HUES64 (cell line): Measurements from ENCODE around the gene MRPL19.

ENCODE experiments used
- H3K27ac ChIP-seq: 2 replicates; pipeline ENCODE4 v1.7.0; 2013; ENCODE audit warnings: low read depth, low read length, inconsistent platforms
- H3K27me3 ChIP-seq: 2 replicates; pipeline ENCODE4 v1.6.1; 2013; ENCODE audit warnings: mild to moderate bottlenecking, low read length; ENCODE audit not compliant: insufficient read depth
- H3K36me3 ChIP-seq: 2 replicates; pipeline ENCODE4 v1.6.1; 2013; ENCODE audit warnings: mild to moderate bottlenecking, low read length; ENCODE audit not compliant: insufficient read depth
- H3K4me1 ChIP-seq: 2 replicates; pipeline ENCODE4 v1.6.1; 2013; ENCODE audit warnings: mild to moderate bottlenecking, low read length, moderate library complexity; ENCODE audit not compliant: insufficient read depth
- H3K4me3 ChIP-seq: 2 replicates; pipeline ENCODE4 v1.5.1; 2013; ENCODE audit warnings: mild to moderate bottlenecking, low read length, moderate library complexity
- H3K9ac ChIP-seq: 2 replicates; pipeline ENCODE4 v1.6.1; 2013; ENCODE audit warnings: mild to moderate bottlenecking, low read depth, low read length
- H3K9me3 ChIP-seq: 2 replicates; pipeline ENCODE4 v1.6.1; 2013; ENCODE audit warnings: low read depth, low read length; ENCODE audit not compliant: insufficient read depth
- WGBS: fragments of 150-250, 120-280 bp; methylation state at CpG from one replicate; pipeline ENCODE4 v1.1.7; 2013; ENCODE audit warnings: missing lambda C conversion rate; 5-methylcytosine and 5-hydroxymethylcytosine counted together

The MRPL19 gene

DNA sequence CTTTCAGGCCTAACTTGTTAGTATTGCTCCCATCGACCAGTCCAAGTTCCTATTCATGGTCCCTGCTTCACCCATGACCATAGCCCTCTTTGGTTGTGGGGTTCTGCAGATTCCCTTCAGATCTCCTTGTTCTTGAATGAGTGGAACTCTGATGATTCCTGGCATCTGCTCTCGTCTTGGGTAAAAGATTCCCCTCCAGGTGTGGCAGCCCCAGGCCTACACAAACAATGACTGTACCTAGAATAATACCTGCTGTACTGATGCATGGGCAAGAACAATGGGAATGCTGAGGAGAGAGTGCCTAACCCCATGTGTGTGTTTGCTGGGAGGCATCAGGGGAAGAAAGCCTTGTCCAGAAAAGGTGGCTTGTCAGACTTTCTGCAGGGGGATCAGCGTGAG is 39.2 kb upstream of the MRPL19 start:
- Histone ChIP-seq H3K4me3 (no peak overlapping the region), H3K4me1 (peaks cover 16% of the 10 kb centered on the region; the same call in 1 of the 2 replicates), H3K9ac (no peak overlapping the region), H3K27me3 (no peaks in the 10 kb centered on the region), H3K27ac (no peak overlapping the region), H3K36me3 (no peaks in the 10 kb centered on the region), H3K9me3 (no peaks in the 10 kb centered on the region)
- 91% methylated on average over 3 of the region's 3 CpGs for WGBS

DNA sequence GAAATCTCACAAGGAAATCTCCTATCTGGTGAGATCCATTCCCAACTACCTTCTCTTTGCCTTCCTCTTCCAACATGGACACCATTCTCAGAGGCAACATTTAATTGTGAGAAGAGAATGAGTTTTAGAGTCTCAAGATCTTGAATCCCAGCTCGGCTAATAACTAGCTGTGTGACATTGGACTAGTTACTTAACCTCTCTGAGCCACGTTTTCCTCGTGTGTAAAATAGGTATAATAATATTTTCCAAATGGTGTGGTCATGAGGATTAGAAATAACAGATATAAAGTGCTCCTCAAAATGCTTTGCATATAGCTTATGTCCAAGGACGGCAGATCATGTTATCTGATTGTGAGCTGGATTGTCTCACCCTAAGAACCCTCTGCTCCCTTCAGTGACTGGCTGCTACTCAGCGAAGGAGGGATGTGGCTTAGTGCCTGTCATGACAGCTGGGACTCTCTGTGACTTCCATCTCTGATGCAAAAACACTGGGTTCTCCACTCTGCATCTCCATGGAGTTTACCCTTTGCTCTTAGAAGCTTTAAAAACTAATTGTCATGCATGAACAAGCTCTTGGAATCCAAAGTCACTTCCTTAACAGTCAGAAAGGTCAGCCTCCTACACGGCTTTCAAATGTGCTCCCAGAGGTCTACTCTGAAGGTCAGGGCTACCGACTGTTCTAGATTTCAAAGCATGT is 38.4 kb upstream of the MRPL19 start:
- 0 out of 2 replicates have a peak overlapping the region, but pooled peaks have one; percentile 0 for H3K4me3 ChIP-seq
- H3K27ac ChIP-seq = peak overlapping the region; percentile 11; the same call in 1 of the 2 replicates
- no peaks in the 10 kb centered on the region for H3K9me3 ChIP-seq
- H3K36me3 ChIP-seq = no peaks in the 10 kb centered on the region
- no peaks in the 10 kb centered on the region for H3K27me3 ChIP-seq
- H3K9ac ChIP-seq = no peak overlapping the region
- WGBS = 76% methylated on average over 7 of the region's 7 CpGs
- peaks cover 16% of the 10 kb centered on the region; the same call in 1 of the 2 replicates for H3K4me1 ChIP-seq

DNA sequence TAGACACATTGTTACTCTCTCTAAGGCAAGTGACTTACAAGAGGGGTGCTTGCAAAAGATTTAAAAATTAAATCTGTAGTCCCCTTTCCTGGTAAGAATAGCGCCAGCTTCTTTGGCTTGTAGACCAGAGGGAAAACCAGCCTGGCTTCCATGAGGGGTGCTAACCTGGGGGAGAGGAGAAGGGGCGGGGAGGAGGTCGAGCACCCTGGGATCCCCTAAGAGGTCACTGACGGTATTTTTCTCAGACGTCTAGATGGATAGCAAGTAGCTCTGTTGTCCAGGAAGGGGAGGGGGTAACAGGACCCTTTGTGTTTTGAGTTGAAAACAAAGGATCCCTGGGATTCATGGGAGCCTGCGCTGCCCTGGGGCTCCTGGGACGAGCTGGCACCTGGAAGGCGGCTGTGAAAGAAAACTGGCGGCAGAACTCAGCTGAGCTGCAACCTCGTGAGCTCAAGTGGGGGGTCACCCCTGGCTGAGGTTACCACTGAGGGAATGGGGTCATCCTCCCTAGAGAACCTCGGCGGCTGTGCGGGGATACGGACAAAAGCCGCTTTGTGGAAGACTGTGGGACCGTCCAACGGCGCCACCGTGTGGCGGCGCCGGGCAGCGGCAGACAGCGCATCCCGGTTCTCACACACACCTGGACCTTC is 37.8 kb upstream of the MRPL19 start:
- H3K4me1 ChIP-seq = peaks cover 16% of the 10 kb centered on the region; the same call in 1 of the 2 replicates
- WGBS = 8% methylated on average over 25 of the region's 25 CpGs
- peak overlapping the region; percentile 11; the same call in 1 of the 2 replicates for H3K27ac ChIP-seq
- H3K9me3 ChIP-seq = no peaks in the 10 kb centered on the region
- no peaks in the 10 kb centered on the region for H3K36me3 ChIP-seq
- H3K9ac ChIP-seq = peak overlapping the region; percentile 66
- no peaks in the 10 kb centered on the region for H3K27me3 ChIP-seq
- peak overlapping the region; percentile 56 for H3K4me3 ChIP-seq

DNA sequence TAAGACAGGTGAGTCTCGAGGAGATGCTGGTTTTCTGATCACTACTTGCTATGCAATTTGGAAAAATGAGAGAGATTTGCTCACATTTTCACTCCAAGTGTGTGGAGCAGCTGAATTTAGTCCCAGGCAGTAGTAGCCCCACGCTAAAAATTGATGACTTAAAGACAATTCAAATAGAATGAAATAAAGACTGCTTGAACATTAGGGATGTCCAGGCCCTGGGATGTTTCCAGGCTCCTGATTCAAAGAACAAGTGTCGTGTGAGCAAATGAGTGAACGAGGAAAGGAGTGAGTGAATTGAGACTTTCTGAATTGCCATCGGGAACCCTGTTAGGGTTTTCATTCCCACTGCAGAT is 37.3 kb upstream of the MRPL19 start:
- H3K4me3 ChIP-seq = no peak overlapping the region
- H3K36me3 ChIP-seq = no peaks in the 10 kb centered on the region
- H3K4me1 ChIP-seq = peaks cover 16% of the 10 kb centered on the region; the same call in 1 of the 2 replicates
- no peak overlapping the region for H3K27ac ChIP-seq
- WGBS = 59% methylated on average over 5 of the region's 5 CpGs
- no peaks in the 10 kb centered on the region for H3K27me3 ChIP-seq
- no peaks in the 10 kb centered on the region for H3K9me3 ChIP-seq
- no peak overlapping the region for H3K9ac ChIP-seq

DNA sequence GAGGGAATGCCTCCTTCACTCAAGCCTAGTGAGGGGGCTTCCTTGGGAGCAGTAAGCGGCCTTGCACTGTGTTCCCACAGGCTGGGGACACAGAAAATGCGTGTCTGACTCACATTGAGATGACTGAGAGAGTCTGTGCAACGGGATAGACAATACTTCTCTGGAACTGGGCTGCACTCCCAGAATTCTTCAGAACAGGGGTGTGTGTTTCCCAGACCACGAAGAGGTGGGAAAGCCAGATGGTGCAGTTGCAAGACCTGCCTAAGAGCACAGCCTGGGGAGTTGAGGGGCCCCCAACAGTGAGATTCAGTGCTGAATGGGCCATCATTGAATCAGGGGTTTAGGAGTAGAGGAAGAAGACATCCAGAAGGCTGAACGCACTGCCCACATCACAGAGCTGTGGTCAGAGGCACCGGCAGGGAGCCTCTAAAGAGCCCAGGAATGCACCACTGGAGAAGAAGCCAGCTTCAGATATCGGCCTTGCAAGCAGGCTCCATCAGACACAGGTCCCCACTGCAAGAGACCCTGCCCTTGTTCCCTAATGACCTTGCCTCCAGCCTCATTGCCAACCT is 36.6 kb upstream of the MRPL19 start:
- no peak overlapping the region for H3K27ac ChIP-seq
- H3K36me3 ChIP-seq = no peaks in the 10 kb centered on the region
- H3K4me3 ChIP-seq = no peak overlapping the region
- H3K27me3 ChIP-seq = no peaks in the 10 kb centered on the region
- WGBS = 86% methylated on average over 7 of the region's 7 CpGs
- H3K9ac ChIP-seq = no peak overlapping the region
- peaks cover 16% of the 10 kb centered on the region; the same call in 1 of the 2 replicates for H3K4me1 ChIP-seq
- H3K9me3 ChIP-seq = no peaks in the 10 kb centered on the region

DNA sequence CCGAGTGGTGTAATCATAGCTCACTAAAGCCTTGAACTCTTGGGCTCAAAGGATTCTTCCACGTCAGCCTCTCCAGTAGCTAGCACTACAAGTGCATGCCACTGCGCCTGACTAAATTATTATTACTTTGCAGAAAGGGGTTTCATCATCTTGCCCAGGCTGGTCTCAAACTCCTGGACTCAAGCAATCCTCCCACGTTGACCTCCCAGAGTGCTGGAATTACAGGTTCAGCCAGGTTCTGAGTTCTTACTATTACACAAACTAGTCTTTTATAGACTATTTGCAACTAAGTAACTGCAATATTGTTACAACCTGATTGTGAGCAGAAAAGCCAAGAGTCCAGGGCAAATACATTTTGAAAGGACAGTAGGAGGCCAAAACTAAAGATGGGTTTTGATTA is 35.9 kb upstream of the MRPL19 start:
- no peaks in the 10 kb centered on the region for H3K27me3 ChIP-seq
- H3K4me3 ChIP-seq = no peak overlapping the region
- no peaks in the 10 kb centered on the region for H3K9me3 ChIP-seq
- H3K36me3 ChIP-seq = no peaks in the 10 kb centered on the region
- H3K27ac ChIP-seq = no peak overlapping the region
- H3K4me1 ChIP-seq = peaks cover 16% of the 10 kb centered on the region; the same call in 1 of the 2 replicates
- WGBS = 77% methylated on average over 4 of the region's 4 CpGs
- H3K9ac ChIP-seq = no peak overlapping the region

DNA sequence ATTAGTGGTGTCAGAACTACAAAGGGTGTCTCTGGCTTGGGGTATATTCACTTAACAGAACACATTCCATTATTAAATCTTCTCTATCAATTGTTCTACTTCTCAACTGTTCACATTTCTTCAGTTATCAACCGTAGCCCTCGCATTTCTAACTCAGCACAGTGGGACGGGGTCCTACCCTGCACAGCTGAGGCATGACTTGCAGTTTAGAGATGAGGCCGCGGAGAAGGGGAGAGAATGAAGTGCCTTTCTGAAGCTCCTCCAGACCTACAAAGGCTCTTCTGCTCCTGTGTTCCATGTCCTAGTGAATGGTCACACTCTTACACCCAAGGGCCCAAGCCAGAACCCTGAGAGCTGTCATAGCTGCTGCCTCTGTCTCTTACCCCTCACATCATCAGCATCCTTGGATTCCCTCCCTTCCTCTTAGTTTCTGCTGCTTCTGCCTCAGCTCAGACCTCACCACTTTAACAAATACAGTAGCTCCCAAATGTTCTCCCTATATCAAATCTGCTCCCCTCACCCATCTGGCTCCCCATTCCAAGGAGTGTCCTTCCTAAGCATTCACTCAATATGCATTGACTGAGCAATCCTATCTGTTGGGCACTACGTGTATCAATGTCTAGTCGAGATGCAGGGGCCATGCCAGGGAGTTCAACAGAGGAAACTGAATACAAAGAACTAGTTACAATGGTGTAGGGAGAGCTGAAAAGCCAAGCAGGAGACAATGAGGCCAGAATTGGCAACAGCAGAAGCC is 34.3 kb upstream of the MRPL19 start:
- H3K9ac ChIP-seq = no peak overlapping the region
- H3K36me3 ChIP-seq = no peaks in the 10 kb centered on the region
- H3K27ac ChIP-seq = no peak overlapping the region
- H3K4me1 ChIP-seq = 0 out of 2 replicates have a peak, but pooled peaks cover 7% of the 10 kb centered on the region
- WGBS = 85% methylated on average over 7 of the region's 7 CpGs
- H3K9me3 ChIP-seq = no peaks in the 10 kb centered on the region
- H3K4me3 ChIP-seq = no peak overlapping the region
- no peaks in the 10 kb centered on the region for H3K27me3 ChIP-seq

DNA sequence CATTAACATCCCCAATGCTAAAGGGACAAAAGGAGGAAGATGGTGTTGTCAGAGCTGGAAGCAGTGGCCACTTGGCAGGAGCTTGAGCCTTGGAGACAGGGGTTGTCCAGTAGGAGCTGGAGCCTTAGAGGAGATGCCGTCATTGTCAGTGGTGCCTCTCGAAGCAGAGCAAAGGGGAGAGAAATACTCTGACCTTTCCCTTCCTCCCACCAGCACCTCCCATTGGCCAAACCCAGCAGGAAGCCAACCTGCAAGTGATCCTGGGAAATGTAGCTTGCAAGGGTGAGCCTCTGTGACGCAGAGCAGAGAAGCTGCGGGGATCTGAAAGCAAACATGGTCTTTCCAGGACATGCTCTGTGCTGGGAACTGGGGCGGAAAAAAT is 33.7 kb upstream of the MRPL19 start:
- H3K9me3 ChIP-seq = no peaks in the 10 kb centered on the region
- 86% methylated on average over 3 of the region's 5 CpGs for WGBS
- H3K4me1 ChIP-seq = 0 out of 2 replicates have a peak, but pooled peaks cover 7% of the 10 kb centered on the region
- no peak overlapping the region for H3K4me3 ChIP-seq
- H3K36me3 ChIP-seq = no peaks in the 10 kb centered on the region
- H3K9ac ChIP-seq = no peak overlapping the region
- H3K27me3 ChIP-seq = no peaks in the 10 kb centered on the region
- H3K27ac ChIP-seq = no peak overlapping the region

DNA sequence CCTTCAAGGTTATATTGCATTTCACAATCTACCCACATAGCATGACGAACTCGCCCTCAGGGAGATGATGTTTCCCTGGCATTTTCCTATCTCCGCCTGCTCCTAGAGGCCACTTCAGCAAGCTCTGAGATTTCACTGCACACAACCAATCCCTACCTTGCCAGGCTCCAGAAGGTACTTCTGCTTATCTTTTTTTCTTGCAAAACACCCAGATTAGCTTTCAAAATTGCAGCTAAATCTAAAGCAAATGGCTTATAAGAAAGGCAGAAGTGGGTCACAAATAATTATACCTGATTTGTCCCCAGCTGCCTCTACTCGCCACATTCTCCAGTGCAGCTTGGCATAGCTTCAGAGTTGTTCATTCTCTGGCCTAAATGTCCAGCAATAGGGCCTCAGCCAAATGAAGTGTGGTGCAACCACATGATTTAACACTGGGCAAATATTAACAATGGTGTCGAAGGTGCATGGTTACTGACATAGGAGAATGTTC is 32.4 kb upstream of the MRPL19 start:
- Histone ChIP-seq H3K27ac (no peak overlapping the region), H3K4me3 (no peak overlapping the region), H3K36me3 (no peaks in the 10 kb centered on the region), H3K4me1 (no peaks in the 10 kb centered on the region), H3K27me3 (no peaks in the 10 kb centered on the region), H3K9ac (no peak overlapping the region), H3K9me3 (no peaks in the 10 kb centered on the region)
- 92% methylated on average over 5 of the region's 5 CpGs for WGBS

DNA sequence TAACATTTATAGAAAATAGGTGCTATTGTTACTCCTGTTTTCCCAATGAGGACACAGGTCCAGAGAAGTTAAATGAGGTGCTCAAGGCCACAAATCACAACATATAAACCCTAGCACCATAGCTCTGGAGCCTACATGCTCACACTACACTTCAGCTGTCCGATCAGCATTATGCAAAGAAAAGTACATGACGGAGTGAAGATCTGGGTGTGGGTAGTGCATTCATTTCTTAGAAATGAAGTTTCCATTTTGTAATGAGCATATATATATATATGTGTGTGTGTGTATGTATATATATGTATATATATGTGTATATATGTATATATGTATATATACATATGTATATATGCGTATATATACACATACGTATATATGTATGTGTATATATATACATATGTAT is 30.2 kb upstream of the MRPL19 start:
- no peaks in the 10 kb centered on the region for H3K27me3 ChIP-seq
- no peaks in the 10 kb centered on the region for H3K9me3 ChIP-seq
- H3K4me3 ChIP-seq = no peak overlapping the region
- no peaks in the 10 kb centered on the region for H3K36me3 ChIP-seq
- H3K4me1 ChIP-seq = no peaks in the 10 kb centered on the region
- WGBS = no CpG with 5 or more reads among the region's 4 CpGs
- H3K27ac ChIP-seq = no peak overlapping the region
- no peak overlapping the region for H3K9ac ChIP-seq

DNA sequence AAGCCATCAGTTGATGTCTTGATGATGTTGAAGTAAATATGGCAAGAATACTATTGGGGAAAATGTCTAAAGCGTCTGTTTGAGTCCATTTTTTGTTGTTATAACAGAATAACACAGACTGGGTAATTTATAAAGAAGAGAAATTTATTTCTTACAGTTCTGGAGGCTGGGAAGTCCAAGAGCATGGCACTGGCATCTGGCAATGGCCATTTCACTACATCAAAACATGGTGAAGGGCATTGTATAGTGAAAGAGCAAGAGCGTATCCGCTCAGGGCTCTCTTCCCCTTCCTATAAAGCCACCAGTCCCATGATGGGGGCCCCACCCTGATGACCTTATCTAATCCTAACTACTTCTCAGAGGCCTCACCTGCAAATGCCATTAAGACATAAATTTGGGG is 29.6 kb upstream of the MRPL19 start:
- Histone ChIP-seq H3K4me1 (no peaks in the 10 kb centered on the region), H3K9ac (no peak overlapping the region), H3K36me3 (no peaks in the 10 kb centered on the region), H3K4me3 (no peak overlapping the region), H3K27me3 (no peaks in the 10 kb centered on the region), H3K27ac (no peak overlapping the region), H3K9me3 (no peaks in the 10 kb centered on the region)
- 95% methylated on average over 3 of the region's 3 CpGs for WGBS
